GM12891 (cell line): ENCODE data around the gene MCUR1.

Experiments
- POLR2A ChIP-seq: IDR thresholded peaks from 2 replicates; pipeline ENCODE4 v1.6.1; 2011; ENCODE audit warnings: low read depth, low read length, control low read depth
- POU2F2 ChIP-seq: IDR thresholded peaks from 2 replicates; pipeline ENCODE4 v1.6.1; 2011; ENCODE audit warnings: low read depth, mild to moderate bottlenecking, control low read depth, low read length, moderate library complexity

DNA sequence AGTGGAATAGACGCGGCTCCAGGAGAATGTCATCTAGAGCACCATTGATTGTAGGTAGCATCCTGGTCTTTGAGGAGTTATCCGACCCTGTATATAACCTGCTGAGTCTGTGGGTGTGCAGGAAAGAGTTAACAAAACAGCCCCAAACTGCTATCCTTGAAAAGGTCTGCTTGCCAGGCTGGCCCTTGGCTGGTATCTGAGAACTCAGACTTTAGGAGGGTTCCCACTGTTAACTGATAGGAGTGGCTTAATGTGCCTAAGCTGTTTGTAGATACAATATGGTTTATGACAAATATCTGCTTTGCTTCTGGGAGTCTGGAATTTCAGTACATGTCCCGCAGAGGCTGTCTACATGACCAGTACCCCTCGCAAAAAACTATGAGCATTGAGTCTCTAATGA lies 27.6 kb upstream of the MCUR1 start:
- TF ChIP-seq POLR2A (no peak), POU2F2 (no peak)
